ENCODE results near the gene RPL14.
"Not testable (repeated sequence)": the region's sequence is repeated elsewhere in the genome, so short reads cannot be mapped to it uniquely, and the experiment has no call there.

RPL14 gene

DNA sequence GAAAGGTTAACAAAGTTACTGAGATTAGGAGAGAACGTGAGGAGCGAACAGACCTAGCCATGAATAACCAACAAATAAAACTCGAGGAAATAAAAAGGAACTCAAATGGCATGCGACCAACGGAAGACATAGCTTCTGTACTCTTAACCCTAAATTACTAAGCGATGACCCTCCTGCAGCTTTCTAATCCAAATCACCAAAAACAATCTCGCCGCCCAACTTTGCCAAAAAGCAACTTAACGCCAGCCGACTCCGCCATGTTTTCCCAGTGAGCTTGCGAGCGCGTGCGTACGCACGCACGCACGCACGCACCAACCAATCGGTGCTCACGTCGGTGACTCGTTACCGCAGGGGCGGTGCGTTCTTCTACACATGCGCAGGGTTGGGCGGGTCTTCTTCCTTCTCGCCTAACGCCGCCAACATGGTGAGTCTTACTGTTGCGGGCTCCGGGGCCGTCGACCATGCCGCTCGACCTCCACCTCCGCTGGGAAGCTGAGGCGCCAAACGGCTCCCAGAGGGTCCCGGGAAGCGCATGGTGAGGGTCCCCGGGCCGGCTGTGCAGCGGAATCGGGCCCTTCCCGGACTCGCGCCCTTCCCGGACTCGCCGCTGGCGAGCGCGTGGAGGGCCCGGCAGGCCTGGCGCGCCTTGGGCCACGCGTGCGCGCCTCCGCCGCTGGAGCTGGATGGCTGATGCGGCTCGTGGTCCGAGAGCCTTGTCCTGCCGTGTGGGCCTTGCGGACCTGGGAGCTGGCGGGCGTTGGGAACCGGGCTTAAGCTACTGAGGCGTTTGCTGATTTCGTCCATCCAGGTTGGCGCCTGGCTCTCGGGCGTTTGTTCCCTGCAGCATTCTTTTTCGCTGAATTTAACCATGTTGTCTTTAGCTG is at the start of gene RPL14:
RPL14 (plus strand) TSS at position 400 of the 884 bp plus-strand sequence; CDS start at position 533, 133 bp downstream.
- DNase-seq: peak; percentile 95 to 96

DNA sequence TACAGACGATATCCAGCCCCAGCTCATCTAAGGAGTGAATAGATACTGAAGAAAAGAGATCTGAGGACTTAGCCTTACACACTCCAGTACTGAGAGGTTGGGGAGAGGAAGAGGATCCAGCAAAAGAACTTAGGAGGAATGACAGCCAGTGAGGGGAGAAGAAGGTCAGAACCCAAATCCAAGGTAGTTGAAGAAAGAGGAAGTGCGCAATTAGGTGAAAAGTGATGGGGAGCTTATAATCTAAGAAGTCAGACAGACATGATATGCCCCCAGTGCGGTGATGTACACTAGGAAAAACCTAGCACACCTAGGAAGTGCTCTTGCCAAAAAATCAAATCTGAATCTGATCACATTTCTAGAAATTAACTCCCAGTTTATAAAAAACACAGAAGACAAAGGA is 49.5 kb upstream of the RPL14 start:
- no peak for DNase-seq

DNA sequence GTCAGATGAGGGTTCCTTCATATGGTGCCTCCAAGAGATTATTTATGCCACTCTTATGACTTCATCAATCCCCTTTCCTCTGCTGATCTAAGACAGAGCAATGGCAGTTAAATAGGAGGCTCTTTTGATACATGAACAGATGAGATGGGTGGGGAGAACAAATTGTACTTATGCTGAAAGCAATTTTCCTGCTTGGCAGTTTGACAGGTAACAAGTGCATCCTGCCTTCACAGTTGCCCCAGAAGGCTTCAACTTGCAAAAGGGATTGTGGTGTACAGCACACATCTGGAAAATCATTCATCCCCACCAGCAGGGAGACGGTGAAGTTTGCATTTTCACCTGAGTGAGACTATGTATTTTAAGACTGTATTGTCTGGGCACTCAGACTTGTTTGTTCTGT is 42.9 kb upstream of the RPL14 start:
- no peak for DNase-seq

DNA sequence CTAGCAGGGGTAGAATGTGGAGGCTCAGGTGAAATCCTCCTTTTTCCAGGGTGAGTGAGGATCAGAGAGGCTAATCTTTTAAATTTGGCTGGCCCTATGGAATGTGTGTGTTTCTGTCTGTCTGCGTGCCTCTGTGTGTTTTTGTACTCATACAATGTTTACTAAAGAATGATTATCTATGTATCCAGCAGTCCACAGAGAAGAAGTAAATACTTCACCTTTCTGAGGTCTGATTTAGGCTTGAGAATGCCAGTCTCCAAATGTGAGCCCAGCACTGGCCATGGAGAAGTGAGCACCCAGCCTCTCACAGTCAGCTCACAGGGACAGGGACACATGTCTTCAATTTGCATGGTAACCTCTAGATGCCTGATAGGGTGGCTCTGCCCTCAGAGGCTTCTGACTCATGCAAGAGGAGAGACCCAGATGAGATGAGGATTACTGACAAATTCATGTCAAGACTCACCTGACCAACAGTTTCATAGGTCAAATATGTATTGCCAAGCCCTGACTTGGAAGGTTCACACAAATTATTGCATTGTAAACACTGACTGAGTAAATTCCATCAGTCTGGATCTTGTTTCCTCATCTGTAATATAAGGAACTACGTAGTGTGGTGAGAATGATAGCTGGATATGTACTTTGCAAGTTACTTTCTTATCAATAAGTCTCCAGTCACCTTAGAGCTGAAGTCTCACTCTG is 39.1 kb upstream of the RPL14 start:
- no peak for DNase-seq

DNA sequence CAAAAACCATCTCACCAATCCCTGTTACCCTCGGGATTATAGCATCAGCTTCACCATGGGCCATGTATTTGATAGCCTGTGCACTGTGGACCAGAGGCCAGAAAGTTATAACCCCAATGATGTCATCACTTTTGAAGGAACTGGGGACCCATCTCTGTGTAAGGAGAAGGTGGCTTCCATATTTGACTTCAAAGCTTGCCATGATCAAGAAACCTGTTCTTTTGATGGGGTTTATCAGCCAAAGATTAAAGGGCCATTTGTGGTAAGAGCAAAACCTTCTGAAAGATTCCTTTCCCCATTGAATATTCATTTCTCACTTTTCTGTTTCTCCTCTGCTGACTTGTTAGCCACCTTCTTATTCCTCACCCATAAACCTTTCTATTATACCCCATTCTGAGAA is 34.3 kb upstream of the RPL14 start:
- no peak for DNase-seq

DNA sequence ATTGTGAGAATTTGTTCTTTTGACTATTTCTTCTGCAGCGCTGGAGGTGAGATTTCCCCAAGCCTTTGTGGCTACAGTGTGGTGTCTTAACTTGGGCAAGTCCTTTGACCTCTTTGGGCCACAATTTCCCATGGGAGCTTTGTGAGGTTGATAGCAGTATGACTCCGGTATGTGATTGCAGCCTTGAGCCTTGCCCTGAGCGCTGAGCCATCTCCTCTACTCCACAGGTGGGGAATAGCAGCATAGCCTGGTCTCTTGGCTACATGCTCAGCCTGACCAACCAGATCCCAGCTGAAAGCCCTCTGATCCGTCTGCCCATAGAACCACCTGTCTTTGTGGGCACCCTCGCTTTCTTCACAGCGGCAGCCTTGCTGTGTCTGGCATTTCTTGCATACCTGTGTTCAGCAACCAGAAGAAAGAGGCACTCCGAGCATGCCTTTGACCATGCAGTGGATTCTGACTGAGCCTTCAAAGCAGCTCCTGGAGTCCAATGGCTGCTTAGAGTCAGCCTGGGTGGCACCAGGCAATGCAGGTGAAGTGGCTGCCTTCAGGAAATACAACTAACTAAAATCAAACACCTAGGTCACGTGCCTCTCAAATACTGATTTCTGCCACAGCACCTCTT is 30.0 kb upstream of the RPL14 start:
- DNase-seq: no peak

DNA sequence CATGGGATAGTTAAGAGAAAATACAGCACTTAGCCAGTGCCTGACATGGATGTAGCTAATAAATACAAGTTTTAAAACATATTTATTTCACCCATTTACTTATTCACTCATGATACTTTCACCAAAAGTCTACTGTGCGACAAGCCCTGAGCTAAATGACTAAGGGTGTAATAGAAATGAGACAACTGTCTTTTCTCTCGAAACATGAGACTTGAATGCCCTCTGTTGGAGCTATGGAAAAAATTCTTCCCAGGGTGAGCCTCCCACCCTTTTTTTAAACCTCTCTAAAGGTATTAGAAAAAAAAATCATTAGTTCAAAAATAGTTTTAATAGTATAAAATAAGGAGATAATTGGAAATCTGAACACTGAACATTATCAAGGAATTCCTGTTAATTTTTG is 24.3 kb upstream of the RPL14 start:
- no peak for DNase-seq

DNA sequence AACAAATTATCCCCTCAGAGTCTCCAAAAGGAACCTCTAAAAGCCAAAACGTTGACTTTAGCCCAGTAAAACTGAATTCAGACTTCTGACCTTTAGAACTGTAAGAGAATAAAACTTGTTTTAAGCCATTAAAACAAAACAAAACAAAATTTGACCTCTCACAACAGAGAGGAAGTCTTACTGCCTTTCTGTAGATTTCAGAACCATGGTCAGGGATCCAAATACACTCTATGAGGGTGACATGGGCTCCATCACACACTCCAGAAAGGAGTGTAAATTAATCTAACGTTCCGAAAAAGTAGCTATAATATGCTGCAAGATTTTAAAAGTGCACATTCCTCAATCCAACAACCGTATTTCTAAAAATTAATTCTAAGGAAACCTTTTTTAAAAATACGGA is 19.2 kb upstream of the RPL14 start:
- DNase-seq: no peak

DNA sequence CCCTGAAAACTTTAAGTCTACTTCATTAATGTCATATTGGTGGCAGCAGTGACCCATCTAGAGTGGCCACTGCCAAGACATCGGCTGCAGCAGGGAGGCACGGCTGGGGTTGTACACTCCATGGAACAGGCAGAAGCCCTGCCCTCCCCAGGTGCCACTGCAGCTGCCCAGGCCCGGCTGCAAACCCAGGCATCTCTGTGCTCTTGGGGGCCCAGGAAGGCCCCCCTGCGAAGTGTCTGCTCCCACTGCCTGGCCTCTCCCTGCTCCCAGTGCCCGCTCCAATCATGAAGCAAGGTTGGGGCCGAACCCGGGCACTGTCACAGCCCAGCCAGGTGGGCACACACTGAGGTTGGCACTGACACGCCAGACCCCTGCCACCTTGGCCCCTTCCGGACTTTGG is 12.1 kb upstream of the RPL14 start:
- no peak for DNase-seq

DNA sequence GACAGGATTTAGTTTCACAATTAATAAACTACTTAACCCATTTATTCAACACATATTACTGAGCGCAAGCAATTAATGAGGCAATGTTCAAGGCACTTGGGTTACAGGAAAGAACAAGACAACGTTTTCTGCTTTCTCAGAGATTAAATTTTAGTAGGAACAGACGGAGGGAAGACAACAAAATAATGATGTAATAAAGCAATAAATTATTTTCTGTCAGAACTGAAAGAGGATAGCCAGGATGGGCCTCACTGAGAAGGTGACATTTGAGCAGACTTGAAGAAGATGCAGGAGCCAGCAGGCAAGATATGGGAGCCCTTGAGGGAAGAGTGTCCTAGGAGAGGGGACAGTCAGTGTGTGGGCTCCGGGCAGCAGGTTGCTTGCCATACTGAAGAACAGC is 11.3 kb upstream of the RPL14 start:
- no peak for DNase-seq

DNA sequence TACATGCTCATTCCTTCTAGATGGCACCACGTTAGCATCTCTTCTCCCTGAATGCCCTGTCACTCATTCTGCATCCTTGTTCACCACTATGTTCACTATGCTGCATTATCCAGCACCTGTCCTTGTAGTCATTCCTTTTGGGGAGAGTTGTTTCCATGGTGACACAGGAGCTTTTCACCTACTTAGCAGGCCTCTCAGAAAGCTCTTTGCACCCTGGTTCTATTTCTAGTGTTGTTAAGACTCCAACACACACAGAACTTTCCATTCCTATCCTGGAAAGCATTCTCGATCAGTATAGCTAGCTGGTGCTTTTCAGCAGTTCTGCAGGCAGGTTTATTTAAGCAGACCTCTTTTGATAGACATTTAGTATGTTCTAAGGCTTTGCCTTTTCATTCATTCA is 6.7 kb upstream of the RPL14 start:
- no peak for DNase-seq

DNA sequence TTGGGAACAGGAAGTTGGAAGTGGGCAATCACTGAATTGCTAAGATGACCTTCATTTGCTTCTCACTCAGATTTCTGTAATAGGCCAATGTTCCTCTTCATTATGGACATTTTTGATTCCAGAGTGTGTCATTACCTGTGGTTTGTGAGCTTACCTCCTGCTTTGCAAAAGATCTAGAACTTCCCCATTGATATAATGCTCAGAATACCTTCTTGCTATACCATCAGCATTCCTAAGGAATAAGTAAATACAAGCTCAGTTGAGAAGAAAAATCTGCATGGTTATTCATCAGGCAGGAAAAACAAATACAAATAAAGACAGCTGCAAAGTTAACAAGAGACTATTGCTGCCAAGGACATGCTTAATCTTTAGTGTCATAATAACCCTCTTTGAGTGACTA is 5.6 kb upstream of the RPL14 start:
- DNase-seq: no peak

DNA sequence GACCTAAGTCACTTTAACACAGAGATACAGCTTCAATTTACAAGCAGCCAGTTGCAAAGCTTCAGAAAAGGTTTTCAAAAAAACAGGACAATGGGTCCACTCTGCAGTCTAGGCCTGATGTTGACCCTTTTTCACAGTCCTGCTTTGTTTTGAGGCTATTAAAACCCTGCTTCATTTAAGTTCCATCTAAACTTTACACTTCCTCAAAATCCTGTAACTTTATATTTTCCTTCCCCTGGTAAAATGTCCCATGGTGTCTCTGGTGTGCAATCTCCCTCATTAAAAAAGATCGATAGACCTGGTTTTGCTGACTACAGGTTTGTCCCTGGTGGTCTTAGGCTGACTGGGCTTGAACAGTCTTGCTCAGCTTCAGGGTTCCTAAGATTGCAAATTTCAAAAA is 5.1 kb upstream of the RPL14 start:
- DNase-seq: no peak

DNA sequence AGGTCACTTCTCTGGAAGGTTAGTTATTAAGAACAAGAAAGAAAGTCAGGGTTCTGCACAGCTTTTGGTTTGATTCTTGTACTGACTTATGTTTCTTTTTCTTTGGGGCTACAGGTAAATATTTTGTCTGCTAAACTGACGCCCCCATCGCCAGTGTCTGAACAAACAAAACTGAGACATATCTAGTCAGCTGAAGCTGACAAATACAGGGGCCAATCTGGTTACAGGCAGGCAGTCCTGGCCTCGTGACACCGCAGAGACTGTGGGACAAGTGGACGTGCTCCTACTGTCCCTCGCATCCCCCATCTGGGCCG is 4.6 kb upstream of the RPL14 start:
- no peak for DNase-seq

DNA sequence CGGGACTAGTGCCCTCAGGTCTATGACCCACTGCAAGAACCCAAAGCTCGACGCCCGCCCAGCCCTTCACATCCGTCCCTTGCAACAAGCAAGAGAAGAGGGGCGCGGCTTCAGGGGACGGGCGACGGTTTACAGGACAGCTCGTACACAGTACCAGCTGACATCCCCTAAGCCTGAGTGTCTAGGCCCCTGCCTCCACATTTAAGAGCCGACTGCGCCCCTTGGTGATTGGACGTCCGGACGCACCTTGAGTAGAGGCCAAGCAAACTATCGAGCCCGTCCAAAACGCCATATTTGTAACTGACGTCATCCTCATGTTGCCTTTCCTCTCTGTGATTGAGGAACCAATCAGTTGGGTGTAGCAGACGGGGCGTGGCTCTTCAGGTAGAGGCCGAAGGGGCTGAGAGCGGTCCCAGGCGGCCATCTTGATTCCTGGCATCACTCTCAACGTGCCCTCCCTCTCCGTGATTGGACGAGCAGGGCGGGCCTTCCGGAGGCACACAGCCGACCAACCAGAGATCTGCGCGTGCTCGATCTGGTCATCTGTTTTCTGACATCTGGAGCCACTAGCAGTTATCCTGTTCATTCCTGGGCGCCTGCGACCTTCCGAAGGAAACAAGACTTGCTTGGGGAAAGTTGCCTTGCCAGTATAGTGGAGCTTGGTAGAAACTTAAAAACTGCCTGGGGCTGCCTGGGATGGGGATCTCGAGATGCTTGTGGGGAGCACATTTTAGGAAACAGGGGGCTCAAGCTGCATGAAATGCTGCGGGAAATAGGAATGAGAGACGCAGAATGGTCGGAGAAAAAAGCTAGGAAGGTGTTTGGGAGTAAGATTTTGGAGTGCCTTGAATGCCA is 4.0 kb upstream of the RPL14 start:
- peak; percentile 94 to 96 for DNase-seq

DNA sequence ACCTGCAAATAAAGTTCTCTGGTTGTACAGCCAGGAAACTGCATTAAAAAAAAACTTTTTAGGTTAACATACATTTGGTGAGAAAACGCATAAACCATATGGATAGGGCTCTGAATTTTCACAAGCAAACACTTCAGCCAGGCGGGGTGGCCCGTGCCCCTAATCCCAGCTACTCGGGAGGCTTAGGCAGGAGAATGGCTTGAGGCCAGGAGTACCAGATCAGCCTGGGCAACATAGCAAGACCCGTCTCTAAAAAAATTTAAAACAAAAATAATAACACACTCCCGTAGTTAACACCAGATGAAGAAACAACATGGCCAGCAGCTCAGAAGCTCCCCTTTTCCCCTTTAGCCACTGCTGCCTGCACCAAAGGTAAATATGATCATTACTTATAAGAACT is 3.2 kb upstream of the RPL14 start:
- no peak for DNase-seq

DNA sequence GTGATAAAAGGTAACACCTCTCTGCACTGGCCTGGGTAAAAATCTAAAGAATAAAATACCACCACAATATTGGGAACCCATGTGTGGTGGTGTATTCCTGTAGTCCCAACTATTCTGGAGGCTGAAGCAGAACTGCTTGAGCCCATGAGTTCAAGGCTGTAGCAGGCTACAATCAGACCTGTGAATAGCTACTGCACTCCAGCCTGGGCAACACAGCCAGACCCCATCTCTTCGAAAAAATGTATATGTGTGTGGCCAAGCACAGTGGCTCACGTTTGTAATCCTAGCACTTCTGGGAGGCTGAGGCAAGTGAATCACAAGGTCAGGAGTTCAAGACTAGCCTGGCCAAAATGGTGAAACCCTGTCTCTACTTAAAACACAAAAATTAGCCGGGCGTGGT is 1.8 kb upstream of the RPL14 start:
- no peak for DNase-seq

DNA sequence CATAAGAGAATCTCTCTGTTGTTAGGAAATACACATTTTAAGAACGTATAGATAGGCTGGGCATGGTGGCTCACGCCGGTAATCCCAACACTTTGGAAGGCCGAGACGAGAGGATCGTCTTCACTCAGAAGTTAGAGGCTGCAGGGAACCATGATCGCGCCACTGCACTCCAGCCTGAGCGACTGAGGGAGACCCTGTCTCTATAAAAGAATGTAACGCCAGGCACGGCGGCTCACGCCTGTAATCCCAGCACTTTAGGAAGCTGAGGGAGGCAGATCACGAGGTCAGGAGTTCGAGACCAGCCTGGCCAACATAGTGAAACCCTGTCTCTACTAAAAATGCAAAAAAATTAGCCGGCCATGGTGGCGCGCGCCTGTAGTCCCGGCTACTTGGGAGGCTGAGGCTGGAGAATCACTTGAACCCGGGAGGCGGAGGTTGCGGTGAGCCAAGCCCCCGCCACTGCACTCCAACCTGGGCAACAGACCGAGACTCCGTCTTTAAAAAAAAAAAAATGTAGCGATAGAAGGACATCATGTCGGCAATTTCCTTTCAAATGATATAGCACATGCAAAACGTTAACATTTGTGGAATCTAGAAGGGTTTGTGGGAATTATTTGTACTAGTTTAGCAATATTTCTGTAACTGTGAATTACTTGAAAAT is 730 bp upstream of the RPL14 start:
- DNase-seq: no peak

DNA sequence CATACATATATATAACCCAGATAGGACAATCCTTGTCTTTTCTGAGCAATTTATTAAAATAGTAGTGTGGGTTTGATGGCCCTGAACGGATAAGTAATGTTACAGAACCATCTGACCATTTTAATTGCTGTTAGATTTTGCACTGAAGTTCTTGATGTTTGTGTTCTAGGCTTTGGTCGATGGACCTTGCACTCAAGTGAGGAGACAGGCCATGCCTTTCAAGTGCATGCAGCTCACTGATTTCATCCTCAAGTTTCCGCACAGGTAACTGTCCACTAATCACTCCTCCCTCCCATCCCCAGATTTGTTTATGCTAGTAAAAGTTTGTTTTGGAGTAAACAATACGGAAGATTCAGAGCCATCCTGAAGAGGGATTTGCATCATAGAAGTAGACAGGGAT is 1.3 kb downstream of the RPL14 start:
- no peak for DNase-seq

DNA sequence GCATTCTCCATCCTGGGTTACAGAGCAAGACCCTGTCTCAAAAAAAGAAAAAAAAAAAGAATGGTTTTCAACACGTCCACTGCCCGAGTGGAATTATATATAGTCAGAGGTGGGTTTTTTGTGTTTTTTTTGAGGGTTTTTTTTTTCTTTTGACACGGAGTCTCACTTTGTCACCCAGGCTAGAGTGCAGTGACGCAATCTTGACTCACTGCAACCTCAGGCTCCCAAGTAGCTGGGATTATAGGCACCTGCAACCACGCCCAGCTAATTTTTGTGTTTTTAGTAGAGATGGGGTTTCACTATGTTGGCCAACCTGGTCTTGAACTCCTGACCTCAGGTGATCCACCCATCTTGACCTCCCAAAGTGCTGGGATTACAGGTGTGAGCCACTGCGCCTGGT is 3.3 kb downstream of the RPL14 start:
- peak in 1 of 2 donors; percentile 18 for DNase-seq

DNA sequence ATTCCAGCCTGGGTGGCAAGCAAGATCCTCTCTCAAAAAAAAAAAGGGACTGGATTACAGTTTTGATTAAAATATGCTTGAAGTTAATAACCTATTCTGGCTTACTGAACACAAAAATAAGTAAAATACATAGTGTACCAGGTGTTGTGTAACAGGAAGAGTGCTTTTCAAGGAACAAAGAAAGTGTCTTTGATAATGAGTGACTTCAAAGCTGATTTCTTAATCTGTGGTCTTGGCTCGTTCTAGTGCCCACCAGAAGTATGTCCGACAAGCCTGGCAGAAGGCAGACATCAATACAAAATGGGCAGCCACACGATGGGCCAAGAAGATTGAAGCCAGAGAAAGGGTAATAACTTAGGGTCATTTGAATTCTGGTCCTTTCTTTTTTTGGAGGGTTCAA is 4.0 kb downstream of the RPL14 start:
- DNase-seq: no peak

DNA sequence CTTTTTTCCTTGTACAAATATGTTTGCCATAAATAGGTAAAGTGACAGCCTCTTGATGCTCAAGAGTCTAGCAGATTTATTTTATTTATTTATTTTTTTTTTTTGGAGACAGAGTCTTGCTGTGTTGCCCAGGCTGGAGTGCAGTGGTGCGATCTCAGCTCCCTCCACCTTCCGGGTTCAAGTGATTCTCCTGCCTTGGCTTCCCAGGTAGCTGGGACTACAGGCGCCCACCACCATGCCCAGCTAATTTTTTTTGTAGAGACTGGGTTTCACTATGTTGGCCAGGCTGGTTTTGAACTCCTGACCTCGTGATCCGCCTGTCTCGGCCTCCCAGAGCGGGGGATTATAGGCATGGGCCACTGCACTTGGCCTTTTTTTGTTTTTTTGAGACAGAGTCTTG is 5.7 kb downstream of the RPL14 start:
- not testable (repeated sequence) for DNase-seq

DNA sequence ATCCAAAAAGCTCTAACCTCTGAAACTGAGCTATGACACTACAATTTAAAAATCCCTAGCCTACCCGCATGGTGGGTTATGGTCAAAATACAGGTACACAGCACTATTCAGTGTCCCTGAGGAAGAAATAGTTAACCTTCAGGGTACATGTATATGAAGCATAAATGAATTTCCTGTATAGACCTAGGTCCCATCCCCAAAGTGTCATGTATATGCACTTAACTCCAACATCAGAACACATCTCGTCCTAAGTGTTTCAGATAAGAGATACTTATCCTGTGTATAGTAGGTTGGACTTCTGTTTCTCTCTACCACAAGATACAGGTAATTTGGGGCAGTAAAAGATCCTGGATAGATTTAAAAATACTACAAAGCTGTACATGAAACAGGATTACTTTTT is 6.4 kb downstream of the RPL14 start:
- no peak for DNase-seq
